Glutamatergic neuron (in vitro differentiated cells): Measurements from ENCODE around the gene AGAP1. TPM values are rescaled to one million over a fixed set of nuclear protein-coding genes. Genes with fewer than 3 reads are reported as not detected.
A peak's percentile ranks its signal among the peaks of the same experiment; 100 is the strongest.
"Not testable (repeated sequence)": the region's sequence is repeated elsewhere in the genome, so short reads cannot be mapped to it uniquely, and the experiment has no call there.

Source experiments
- DNase-seq: peaks from one replicate; pipeline ENCODE4 v3.0.0; 2022
- H3K27ac Mint-ChIP-seq: one replicate; pipeline ENCODE4 v1.8.0; 2020; ENCODE audit warnings: mild to moderate bottlenecking, mixed read lengths, inconsistent platforms; ENCODE audit not compliant: unreplicated experiment
- H3K27me3 Mint-ChIP-seq: one replicate; pipeline ENCODE4 v1.8.0; 2020; ENCODE audit warnings: mild to moderate bottlenecking, moderate library complexity, mixed read lengths, inconsistent platforms; ENCODE audit not compliant: unreplicated experiment
- H3K36me3 Mint-ChIP-seq: one replicate; pipeline ENCODE4 v1.8.0; 2020; ENCODE audit warnings: mild to moderate bottlenecking, mixed read lengths, inconsistent platforms; ENCODE audit not compliant: unreplicated experiment
- H3K4me1 Mint-ChIP-seq: one replicate; pipeline ENCODE4 v1.8.0; 2020; ENCODE audit warnings: mild to moderate bottlenecking, low read depth, mixed read lengths, inconsistent platforms; ENCODE audit not compliant: unreplicated experiment
- H3K4me3 Mint-ChIP-seq: one replicate; pipeline ENCODE4 v1.8.0; 2020; ENCODE audit warnings: mild to moderate bottlenecking, mixed read lengths, inconsistent platforms; ENCODE audit not compliant: unreplicated experiment
- H3K9me3 Mint-ChIP-seq: one replicate; pipeline ENCODE4 v1.8.0; 2020; ENCODE audit warnings: mild to moderate bottlenecking, moderate library complexity, mixed read lengths, inconsistent platforms; ENCODE audit not compliant: unreplicated experiment
- CTCF ChIP-seq: fragments of 200-600 bp; sonication (generic); IDR thresholded peaks from one replicate; pipeline ENCODE4 v1.5.0; 2021; ENCODE audit not compliant: partially characterized antibody, unreplicated experiment
- total RNA-seq: library from RNA; stranded (reverse); fragmentation: NEBNext Ultra II Directional; extraction: Animal tissue kit (Norgen Biotek cat#: 25700); gene quantifications from one replicate; pipeline ENCODE4 v1.2.1, GENCODE V29; 2021; ENCODE audit not compliant: unreplicated experiment

The AGAP1 gene
- total RNA-seq, 1 donor from 2014 or later, result 153 TPM

- Mint-ChIP-seq H3K4me1 (peaks cover 32% of the 10 kb centered on the region), H3K36me3 (no peaks in the 10 kb centered on the region), H3K27me3 (peaks cover 6% of the 10 kb centered on the region), H3K9me3 (peaks cover 7% of the 10 kb centered on the region), H3K27ac (peak overlapping the region; percentile 24), H3K4me3 (no peak overlapping the region)
- no peak for DNase-seq
- no peak for TF ChIP-seq CTCF
Measured at GRCh38 chr2:235757212-235757611, 263.4 kb downstream of the AGAP1 start.

GRCh38 chr2:235757640-235758039, 263.8 kb downstream of the AGAP1 start:
- peak overlapping the region; percentile 83 for H3K27ac Mint-ChIP-seq
- H3K4me3 Mint-ChIP-seq, result peak overlapping the region; percentile 2
- peaks cover 33% of the 10 kb centered on the region for H3K4me1 Mint-ChIP-seq
- TF ChIP-seq CTCF, result no peak
- peaks cover 5% of the 10 kb centered on the region for H3K27me3 Mint-ChIP-seq
- no peaks in the 10 kb centered on the region for H3K36me3 Mint-ChIP-seq
- no peak for DNase-seq
- peaks cover 8% of the 10 kb centered on the region for H3K9me3 Mint-ChIP-seq

- no peak for TF ChIP-seq CTCF
Measured at GRCh38 chr2:235762832-235763598, 269.2 kb downstream of the AGAP1 start.

GRCh38 chr2:235763816-235764215, 270.0 kb downstream of the AGAP1 start:
- H3K36me3 Mint-ChIP-seq, result no peaks in the 10 kb centered on the region
- H3K4me3 Mint-ChIP-seq, result no peak overlapping the region
- DNase-seq, result no peak
- H3K27me3 Mint-ChIP-seq, result peaks cover 4% of the 10 kb centered on the region
- no peak for TF ChIP-seq CTCF
- H3K9me3 Mint-ChIP-seq, result peaks cover 4% of the 10 kb centered on the region
- H3K4me1 Mint-ChIP-seq, result peaks cover 19% of the 10 kb centered on the region
- no peak overlapping the region for H3K27ac Mint-ChIP-seq

More at GRCh38 chr2:235762832-235763598, 269.2 kb downstream of the AGAP1 start:
- Mint-ChIP-seq H3K36me3 (no peaks in the 10 kb centered on the region), H3K4me3 (no peak overlapping the region), H3K27ac (peak overlapping the region; percentile 74), H3K9me3 (peaks cover 4% of the 10 kb centered on the region), H3K27me3 (peaks cover 4% of the 10 kb centered on the region), H3K4me1 (peaks cover 20% of the 10 kb centered on the region)
- DNase-seq, result no peak

- peak overlapping the region; percentile 77 for H3K27ac Mint-ChIP-seq
Measured at GRCh38 chr2:235764478-235764877, 270.6 kb downstream of the AGAP1 start.

More at GRCh38 chr2:235764478-235764877, 270.6 kb downstream of the AGAP1 start:
- H3K27me3 Mint-ChIP-seq, DNase-seq, H3K9me3 Mint-ChIP-seq, H3K36me3 Mint-ChIP-seq, H3K4me3 Mint-ChIP-seq: not testable (repeated sequence)
- H3K4me1 Mint-ChIP-seq, result peaks cover 19% of the 10 kb centered on the region
